Activated naive CD8-positive, alpha-beta T cell treated with anti-CD3 and anti-CD28 coated beads, Interleukin-2, amount 50 U/mL, for 16 hours (primary cell): ENCODE measurements around the gene UFM1.
"Not testable (repeated sequence)": the region's sequence is repeated elsewhere in the genome, so short reads cannot be mapped to it uniquely, and the experiment has no call there.

Source experiments
- DNase-seq: peaks from one replicate; pipeline ENCODE4 v3.0.0-alpha.2; 2020; ENCODE audit warnings: low read depth, low spot score

The UFM1 gene

GRCh38 chr13:38365661-38366060 lies 16.0 kb downstream of the UFM1 start:
- DNase-seq: no peak

- no peak for DNase-seq
Observed at GRCh38 chr13:38366954-38367645, 17.4 kb downstream of the UFM1 start.

GRCh38 chr13:38369058-38369457 lies 19.4 kb downstream of the UFM1 start:
- DNase-seq: no peak

- not testable (repeated sequence) for DNase-seq
Observed at GRCh38 chr13:38370096-38370495, 20.4 kb downstream of the UFM1 start.

GRCh38 chr13:38372820-38373383 lies 23.3 kb downstream of the UFM1 start:
- DNase-seq: no peak

- DNase-seq: no peak
Observed at GRCh38 chr13:38376546-38376945, 26.9 kb downstream of the UFM1 start.

GRCh38 chr13:38381890-38382289 lies 32.2 kb downstream of the UFM1 start:
- no peak for DNase-seq

- DNase-seq: no peak
Observed at GRCh38 chr13:38382946-38383345, 33.3 kb downstream of the UFM1 start.

- no peak for DNase-seq
Observed at GRCh38 chr13:38384171-38384570, 34.5 kb downstream of the UFM1 start.

- DNase-seq: no peak
Observed at GRCh38 chr13:38385153-38385891, 35.7 kb downstream of the UFM1 start.

- DNase-seq: no peak
Observed at GRCh38 chr13:38386421-38386820, 36.8 kb downstream of the UFM1 start.

GRCh38 chr13:38391341-38391740 lies 41.7 kb downstream of the UFM1 start:
- DNase-seq: no peak

GRCh38 chr13:38394777-38395496 lies 45.3 kb downstream of the UFM1 start:
- no peak for DNase-seq

- DNase-seq: no peak
Observed at GRCh38 chr13:38395497-38395788, 45.8 kb downstream of the UFM1 start.

GRCh38 chr13:38398711-38399493 lies 49.3 kb downstream of the UFM1 start:
- DNase-seq: no peak

- DNase-seq: no peak
Observed at GRCh38 chr13:38399535-38399934, 49.9 kb downstream of the UFM1 start.

GRCh38 chr13:38401276-38401675 lies 51.6 kb downstream of the UFM1 start:
- DNase-seq: no peak

GRCh38 chr13:38405216-38405615 lies 55.6 kb downstream of the UFM1 start:
- no peak for DNase-seq

GRCh38 chr13:38409771-38410170 lies 60.1 kb downstream of the UFM1 start:
- no peak for DNase-seq

GRCh38 chr13:38412266-38412665 lies 62.6 kb downstream of the UFM1 start:
- DNase-seq: no peak
